Neural progenitor cell (in vitro differentiated cells): ENCODE measurements around the gene NR2C2AP.

ENCODE experiments used
- EZH2 ChIP-seq: fragments of 200-600 bp; sonication (generic); IDR thresholded peaks from 2 replicates; pipeline ENCODE4 v1.6.1; 2017; ENCODE audit warnings: antibody characterized with exemption, mild to moderate bottlenecking, moderate library complexity
- EZH2phosphoT487 ChIP-seq: fragments of 200-600 bp; sonication (generic); IDR thresholded peaks from 2 replicates; pipeline ENCODE4 v1.6.1; 2017; ENCODE audit warnings: antibody characterized with exemption
- TF ChIP-seq, protein P1 (sequence below): fragments of 200-600 bp; sonication (generic); IDR thresholded peaks from 2 replicates; pipeline ENCODE4 v1.5.1; 2017; ENCODE audit warnings: antibody characterized with exemption, mild to moderate bottlenecking

DNA sequence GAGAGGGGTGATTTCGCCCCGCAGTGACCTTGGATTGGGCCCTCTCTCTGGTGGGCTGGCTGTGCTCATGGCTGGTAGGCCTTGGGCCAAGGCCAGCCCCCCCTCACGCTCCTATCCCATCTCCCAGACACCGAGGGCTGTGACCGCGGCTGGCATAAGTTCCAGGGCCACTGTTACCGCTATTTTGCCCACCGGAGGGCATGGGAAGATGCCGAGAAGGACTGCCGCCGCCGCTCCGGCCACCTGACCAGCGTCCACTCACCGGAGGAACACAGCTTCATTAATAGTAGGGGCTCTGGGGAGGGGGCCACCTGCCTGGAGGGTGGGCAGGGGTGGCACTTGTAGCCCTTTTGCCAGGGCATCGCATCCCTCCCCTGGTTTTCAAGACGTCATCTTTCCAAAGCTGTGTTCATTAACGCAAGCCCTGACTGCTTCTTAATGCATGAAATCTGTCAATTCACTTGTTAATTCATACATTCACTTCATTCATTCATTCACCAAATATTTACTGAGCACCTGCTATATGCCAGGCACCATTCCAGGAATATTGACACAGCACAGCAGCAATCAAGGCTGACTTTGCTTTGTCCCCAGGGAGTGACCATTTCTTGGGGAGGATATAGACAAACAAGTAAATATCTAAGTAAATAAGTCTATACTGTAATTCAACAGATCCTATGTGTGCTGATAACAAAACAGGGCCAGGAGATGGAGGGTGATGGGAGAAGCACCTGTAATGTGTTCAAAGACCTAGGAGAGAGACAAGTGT is 35.1 kb upstream of the NR2C2AP start:
- TF ChIP-seq, protein P1, sequence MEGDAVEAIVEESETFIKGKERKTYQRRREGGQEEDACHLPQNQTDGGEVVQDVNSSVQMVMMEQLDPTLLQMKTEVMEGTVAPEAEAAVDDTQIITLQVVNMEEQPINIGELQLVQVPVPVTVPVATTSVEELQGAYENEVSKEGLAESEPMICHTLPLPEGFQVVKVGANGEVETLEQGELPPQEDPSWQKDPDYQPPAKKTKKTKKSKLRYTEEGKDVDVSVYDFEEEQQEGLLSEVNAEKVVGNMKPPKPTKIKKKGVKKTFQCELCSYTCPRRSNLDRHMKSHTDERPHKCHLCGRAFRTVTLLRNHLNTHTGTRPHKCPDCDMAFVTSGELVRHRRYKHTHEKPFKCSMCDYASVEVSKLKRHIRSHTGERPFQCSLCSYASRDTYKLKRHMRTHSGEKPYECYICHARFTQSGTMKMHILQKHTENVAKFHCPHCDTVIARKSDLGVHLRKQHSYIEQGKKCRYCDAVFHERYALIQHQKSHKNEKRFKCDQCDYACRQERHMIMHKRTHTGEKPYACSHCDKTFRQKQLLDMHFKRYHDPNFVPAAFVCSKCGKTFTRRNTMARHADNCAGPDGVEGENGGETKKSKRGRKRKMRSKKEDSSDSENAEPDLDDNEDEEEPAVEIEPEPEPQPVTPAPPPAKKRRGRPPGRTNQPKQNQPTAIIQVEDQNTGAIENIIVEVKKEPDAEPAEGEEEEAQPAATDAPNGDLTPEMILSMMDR: no peak
- TF ChIP-seq EZH2phosphoT487 (no peak), EZH2 (no peak)
